Measurements from ENCODE around the gene USP34.

GRCh38 chr2:61185231-61185728, 285.6 kb downstream of the USP34 start:
- TF ChIP-seq POLR2AphosphoS5 (IDR thresholded peaks at IDR 0.05; ENCODE audit: low read depth, low read length) (no peak; the same call in 1 of the 2 replicates), CTCF (IDR thresholded peaks at IDR 0.05) (no peak), SIN3A (IDR thresholded peaks at IDR 0.05; ENCODE audit: borderline replicate concordance, insufficient read depth, low read depth, low read length) (no peak), REST (IDR thresholded peaks at IDR 0.05; ENCODE audit: insufficient read depth in 1 of 2, low read depth in 2 of 2, low read length in 1 of 2) (0 out of 4 replicates have a peak, but pooled peaks of 1 of the 2 experiments have one; percentile 9)
